Inflammatory macrophage treated with lipopolysaccharide for 4 hours (primary cell): ENCODE results near the gene CACNB4.
"Not testable (repeated sequence)": the region's sequence is repeated elsewhere in the genome, so short reads cannot be mapped to it uniquely, and the experiment has no call there.

Experiments
- DNase-seq: peaks from one replicate; pipeline ENCODE4 v3.0.0-alpha.2; 2020

The CACNB4 gene

GRCh38 chr2:152016181-152017120 is 82.4 kb downstream of the CACNB4 start:
- DNase-seq: no peak

DNA sequence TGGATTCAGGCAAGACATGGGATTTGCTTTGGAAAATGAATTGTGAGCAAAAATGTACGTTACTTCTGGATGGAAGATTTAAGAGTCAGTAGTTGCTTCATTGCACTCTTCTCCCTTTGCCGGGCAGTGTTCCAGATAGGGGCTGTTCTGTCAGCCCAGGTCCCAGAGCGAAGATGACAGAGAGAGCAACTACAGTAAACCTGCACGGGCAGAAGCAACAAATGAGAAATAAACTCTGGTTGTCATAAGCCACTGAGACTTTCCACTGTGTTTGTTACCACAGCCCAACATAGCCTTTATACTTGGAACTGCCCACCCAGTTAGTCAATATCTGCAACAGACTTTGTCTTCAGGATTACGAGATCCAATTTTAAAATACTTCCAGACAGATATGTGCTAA is 83.3 kb downstream of the CACNB4 start:
- DNase-seq: no peak

DNA sequence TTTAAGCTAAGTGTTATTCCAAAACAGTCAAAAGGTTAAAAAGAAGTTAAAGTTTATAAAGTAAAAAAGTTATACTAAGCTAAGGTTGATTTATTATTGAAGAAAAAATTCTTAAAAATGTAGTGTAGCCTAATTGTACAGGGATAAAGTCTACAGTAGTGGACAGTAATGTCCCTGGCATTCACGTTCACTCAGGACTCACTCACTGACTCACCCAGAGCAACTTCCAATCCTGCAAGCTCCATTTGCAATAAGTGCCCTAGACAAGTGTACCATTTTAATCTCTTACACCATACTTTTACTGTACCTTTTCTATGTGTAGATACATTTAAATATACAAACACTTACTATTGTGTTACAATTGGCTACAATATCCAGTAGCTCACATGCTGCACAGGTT is 86.1 kb downstream of the CACNB4 start:
- DNase-seq: no peak

DNA sequence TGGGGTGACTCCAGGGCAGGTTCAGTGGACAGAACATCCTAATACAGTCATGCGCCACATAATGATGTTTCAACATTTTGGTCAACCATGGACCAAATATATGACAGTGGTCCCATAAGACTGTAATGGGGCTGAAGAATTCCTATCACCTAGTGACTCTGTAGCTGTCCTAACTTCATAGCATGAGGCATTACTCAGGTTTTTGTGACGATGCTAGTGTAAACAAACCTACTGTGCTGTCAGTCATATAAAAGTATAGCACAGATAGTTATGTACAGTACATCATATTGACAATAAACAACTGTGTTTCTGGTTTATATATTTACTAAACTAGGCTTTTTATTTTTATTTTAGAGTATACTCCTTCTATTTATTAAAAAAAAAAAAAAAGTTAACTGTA is 87.1 kb downstream of the CACNB4 start:
- no peak for DNase-seq

DNA sequence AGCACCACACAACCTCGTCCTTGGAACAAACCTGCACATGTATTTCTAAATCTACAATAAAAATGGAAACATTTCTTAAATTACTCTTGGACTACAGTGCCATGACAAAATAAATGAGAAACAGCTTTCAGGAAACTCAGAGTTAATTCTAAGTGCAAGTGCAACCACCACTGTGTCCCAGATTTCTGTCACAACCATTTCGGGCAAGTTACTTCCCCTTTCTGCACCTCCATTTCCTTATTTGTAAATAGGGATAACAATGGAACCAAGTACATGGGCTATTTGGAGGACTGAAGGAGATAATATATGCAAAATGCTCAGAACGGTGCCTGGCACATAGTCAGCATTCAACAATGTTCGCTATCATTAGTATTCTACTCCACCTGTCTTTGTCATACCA is 93.2 kb downstream of the CACNB4 start:
- peak; percentile 69 for DNase-seq

- not testable (repeated sequence) for DNase-seq
These were observed 95.6 kb downstream of the CACNB4 start for GRCh38 chr2:152003283-152003682.

GRCh38 chr2:151999053-151999452 is 99.8 kb downstream of the CACNB4 start:
- peak; percentile 60 for DNase-seq

DNA sequence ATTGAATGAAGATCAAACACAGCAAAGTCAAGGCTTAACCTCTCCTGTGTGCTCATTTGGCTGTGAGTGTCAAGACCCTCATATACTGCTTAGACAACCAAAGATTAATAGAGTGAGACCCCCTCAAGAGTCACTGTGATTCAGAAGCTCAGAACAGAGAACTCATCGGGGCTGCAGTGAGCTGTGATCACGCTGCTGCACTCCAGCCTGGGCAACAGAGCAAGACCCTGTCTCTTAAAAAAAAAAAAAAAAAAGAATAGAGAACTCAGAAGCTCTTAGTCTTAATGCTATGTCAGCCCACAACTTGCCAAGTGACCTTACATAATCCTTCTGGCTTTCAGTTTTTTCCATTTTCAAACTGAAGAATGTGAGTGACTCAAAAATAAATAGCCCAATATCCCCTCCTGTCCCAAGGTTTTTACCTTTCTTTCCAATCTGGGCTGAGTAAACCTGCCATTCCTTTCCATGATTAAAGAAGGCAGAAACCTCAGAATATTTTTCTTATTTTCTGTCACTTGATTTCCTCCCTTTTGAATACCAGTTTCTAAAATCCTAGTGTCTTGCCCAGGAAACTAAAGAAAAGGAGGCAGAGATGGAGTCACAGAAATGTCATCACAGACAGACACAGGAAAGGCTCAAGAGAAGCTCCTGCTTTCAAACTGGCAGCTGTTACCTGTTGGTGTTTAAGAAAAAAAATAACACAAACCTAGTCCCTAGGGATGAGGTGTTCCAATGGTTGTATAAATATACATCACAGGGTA is 102.4 kb downstream of the CACNB4 start:
- DNase-seq: peak; percentile 15

- no peak for DNase-seq
These were observed 103.7 kb downstream of the CACNB4 start for GRCh38 chr2:151995161-151995557.

DNA sequence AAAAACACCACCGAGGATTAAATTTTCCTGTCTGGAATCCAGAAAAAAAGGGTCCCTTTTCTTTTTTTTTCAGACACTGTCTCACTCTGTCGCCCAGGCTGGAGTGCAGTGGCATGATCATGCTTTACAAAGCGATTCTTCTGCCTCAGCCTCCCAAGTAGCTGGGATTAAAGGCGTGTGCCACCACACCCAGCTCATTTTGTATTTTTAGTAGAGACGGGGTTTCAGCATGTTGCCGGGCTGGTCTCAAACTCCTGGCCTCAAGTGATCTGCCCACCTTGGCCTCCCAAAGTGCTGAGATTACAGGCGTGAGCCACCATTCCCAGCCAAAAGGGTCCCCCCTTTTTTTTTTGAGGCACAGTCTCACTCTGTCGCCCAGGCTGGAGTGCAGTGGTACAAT is 104.7 kb downstream of the CACNB4 start:
- not testable (repeated sequence) for DNase-seq

DNA sequence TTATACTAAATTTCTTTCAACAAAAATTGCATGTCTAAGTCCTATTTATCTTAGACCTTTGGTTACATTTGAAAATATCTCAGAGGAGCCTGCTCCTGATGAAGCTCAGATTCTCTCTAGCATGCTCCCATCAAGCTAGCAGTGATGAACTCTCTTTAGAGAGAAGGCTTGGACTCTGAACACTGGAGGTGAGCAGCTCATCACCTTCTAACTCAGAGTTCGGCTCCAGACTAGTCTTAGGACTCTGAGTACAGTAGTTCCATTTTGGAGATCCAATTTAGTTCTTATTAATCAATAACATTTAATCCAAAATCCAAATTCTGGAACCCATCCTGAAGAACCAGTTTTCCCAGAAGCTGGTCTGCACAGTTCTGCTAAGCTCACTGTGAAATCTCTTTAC is 107.8 kb downstream of the CACNB4 start:
- DNase-seq: no peak

- no peak for DNase-seq
These were observed 109.5 kb downstream of the CACNB4 start for GRCh38 chr2:151989378-151989777.

- DNase-seq: no peak
These were observed 111.4 kb downstream of the CACNB4 start for GRCh38 chr2:151987484-151987883.

DNA sequence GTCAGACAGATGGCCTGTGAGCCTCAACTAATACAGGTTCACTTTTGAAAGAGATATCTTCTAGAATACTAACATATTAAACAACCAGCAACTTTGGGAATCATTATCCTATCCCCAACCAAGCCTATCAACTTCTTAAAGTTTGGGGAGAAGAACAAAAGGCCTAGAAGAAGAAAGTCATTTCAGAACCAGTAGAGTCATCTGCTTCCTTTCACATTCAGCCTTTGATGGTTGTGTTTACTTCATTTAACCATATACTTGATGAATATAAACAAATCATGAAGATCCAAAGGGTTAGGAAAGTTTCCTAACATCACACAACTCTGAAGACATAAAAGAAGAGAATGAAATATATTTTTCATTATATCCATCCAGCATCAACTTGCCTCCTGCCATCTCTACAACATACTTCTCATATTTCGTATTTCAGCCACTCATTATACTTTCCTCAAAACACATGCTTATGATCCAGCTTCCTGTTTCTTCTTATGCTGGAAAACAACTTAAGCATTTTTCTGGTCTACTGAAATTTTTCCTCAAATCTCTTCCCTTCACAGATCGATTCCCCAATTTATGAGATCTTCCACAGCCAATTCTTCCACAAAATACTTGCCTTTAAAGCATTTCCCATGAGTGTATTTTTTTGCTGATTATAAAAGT is 114.3 kb downstream of the CACNB4 start:
- DNase-seq: peak; percentile 8

GRCh38 chr2:151983221-151983620 is 115.6 kb downstream of the CACNB4 start:
- DNase-seq: no peak

DNA sequence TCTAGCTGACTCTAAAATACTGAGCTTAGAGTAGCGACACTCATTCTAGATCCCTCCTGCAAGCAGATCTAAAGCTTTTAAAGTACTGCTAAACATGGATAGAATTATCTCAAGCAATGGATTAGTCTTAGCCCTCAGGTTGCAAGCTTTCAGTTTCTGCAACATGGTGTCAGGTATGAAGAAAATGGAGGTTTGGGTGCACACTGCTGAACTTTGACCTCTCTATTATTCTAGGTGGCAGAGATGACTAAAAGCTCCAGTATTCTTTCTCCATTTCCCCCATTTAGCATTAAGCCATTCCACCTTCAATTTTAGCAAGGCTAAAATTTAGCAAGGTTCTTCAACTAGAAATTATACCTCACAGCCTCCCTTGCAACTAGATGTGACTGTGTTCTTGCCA is 117.0 kb downstream of the CACNB4 start:
- DNase-seq: no peak

DNA sequence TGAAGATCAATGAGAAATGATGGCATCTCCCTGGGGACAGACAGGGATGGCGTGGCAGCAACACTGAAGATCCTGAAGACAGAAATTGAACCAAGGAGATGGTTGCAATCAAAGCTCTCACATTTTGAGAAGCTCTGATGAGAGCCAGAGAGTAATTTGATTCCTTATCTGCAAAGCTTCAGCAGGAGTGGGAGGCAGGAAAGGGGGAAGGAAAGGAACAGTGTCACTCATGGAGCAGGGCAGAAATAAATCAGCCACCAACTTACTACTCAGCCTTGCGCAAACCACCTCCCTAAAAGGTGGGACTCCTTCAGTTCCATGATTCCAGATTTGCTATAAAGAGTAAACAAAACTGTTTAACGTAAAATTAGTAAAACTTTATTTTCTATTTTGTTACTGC is 119.2 kb downstream of the CACNB4 start:
- peak; percentile 36 for DNase-seq

- DNase-seq: no peak
These were observed 120.1 kb downstream of the CACNB4 start for GRCh38 chr2:151978709-151979108.

DNA sequence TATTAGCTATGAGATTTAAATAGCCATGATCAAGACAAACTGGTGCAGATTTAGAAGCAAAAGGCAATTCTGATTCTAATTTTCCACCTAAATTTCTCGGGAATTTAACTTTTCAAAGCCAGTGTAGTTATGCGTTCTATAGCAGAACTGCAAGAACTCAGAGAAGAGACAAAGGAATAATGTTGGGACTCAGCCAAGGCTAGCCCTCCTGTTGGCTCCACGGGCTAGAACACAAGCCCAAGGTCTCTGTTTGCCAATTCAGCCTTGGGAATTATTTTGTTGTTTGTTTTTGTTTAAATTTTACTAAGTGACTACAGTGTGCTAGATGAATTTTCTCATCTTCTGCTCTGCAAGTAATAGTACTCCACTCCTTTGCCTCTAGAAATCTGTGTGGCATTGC is 121.2 kb downstream of the CACNB4 start:
- DNase-seq: no peak

DNA sequence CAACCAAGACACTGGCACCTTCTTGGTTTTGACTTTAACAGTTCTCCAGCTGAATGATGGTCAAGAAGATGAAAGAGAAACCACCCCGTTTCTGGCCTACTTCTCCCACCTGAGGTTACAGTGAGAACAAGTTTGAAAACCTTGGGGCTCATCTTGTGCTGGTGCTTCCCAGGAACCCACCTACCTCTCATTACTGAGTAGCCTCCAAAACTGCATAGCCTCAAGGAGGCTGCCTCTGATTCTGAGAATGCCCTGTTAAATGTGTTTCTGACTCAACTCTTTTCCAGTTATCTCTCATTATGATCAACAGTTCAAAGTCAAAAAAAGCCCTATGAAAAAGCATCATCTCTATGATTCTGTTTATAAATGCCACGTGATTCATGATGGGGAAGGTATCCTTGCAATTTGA is 121.9 kb downstream of the CACNB4 start:
- no peak for DNase-seq

DNA sequence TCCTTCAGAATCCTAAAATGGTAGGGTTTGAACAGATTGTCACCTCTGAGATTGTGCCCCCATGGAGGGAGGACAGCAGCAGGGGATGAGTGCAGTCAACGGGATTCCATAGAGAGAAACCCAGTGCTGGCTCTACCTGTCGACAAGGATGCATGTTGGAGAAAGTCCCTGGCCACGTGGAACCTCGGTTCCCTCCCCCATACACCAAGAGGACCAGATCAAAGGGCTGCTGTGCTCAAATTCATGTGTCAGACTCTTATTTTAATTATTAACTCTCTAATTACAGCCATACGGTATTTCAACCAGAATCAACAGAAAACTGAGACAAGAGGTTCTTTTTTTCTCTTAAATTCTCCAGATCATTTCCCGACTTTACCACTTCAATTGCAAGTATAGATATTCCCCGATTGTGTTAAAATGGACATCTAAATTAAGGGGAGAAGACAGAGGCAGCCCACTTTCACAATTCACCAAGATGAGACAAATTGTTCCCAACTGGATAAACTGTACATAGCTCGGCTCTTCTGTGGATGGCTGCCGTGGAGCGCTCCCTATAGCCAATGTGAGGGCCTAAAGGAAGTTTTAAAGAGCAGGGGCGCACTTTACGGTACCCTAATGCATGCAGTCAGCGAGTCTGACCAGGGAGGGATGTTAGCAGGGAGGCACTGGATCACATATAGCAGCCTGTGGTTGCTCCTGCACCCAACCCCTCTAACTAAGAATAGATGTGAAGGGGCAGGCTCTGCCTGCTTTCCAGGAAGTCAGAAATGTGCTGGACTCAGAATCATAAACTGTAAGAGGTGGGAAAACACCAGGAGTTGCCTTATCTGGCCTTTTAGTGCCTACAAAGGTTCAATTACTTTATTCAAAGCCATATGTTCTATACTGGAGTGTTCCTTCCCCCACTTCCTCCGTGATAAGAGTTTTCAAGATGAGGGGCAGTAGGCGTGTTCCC is 123.1 kb downstream of the CACNB4 start:
- DNase-seq: no peak

DNA sequence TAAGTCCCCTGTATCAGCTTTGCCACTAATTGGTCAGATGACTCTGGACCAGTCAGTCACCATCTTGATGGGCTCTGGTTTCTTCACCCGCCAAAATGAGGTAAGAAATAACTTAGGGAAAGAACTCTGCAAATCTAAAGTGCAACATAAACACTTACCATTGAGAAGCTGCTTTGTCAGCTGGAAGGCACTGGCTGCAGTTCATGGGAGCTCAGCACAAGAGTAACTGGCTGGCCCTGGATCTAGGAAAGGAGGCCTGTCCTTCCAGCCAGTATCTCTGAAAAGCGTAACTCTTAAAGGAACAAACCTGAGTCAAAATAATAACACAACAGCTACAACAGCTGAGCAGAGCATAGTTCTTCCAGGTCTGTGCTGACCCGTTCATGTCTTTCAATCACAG is 123.9 kb downstream of the CACNB4 start:
- DNase-seq: no peak

- DNase-seq: no peak
These were observed 125.0 kb downstream of the CACNB4 start for GRCh38 chr2:151973901-151974199.
